Measurements from ENCODE around the gene KIF5A.

GRCh38 chr12:57590479-57590863 lies 40.6 kb downstream of the KIF5A start:
- TF ChIP-seq CTCF (IDR thresholded peaks at IDR 0.05) = no peak
- TF ChIP-seq JUND (IDR thresholded peaks at IDR 0.05) = no peak
- no peak for TF ChIP-seq POLR2AphosphoS5 (IDR thresholded peaks at IDR 0.05; ENCODE audit: low read depth, low read length)
- no peak for TF ChIP-seq PBX3 (IDR thresholded peaks at IDR 0.05)
- no peak for TF ChIP-seq RCOR1 (IDR thresholded peaks at IDR 0.05; ENCODE audit: low read length)
- no peak for TF ChIP-seq EP300 (IDR thresholded peaks at IDR 0.05; ENCODE audit: borderline replicate concordance in 1 of 2, low read depth in 1 of 2, low read length in 1 of 2)
- TF ChIP-seq YY1 (IDR thresholded peaks at IDR 0.05; ENCODE audit: low read depth) = no peak
- no peak for TF ChIP-seq RFX5 (IDR thresholded peaks at IDR 0.05; ENCODE audit: low read length)
- TF ChIP-seq FOXJ3 (CRISPR knock-in tag; IDR thresholded peaks at IDR 0.05) = no peak
